Chondrocyte (in vitro differentiated cells): ENCODE data around the gene BBS9. TPM values are rescaled to one million over a fixed set of nuclear protein-coding genes. Genes with fewer than 3 reads are reported as not detected.

Experiments
- DNase-seq: peaks from one replicate; pipeline ENCODE4 v3.0.0; 2021; ENCODE audit warnings: mixed read lengths, low spot score
- H3K27ac Mint-ChIP-seq: one replicate; pipeline ENCODE4 v1.8.0; 2021; ENCODE audit warnings: mild to moderate bottlenecking, moderate library complexity, mixed read lengths; ENCODE audit not compliant: unreplicated experiment
- H3K27me3 Mint-ChIP-seq: 2 replicates; pipeline ENCODE4 v1.8.0; 2021; ENCODE audit warnings: low read depth, mixed read lengths
- H3K36me3 Mint-ChIP-seq: 2 replicates; pipeline ENCODE4 v1.8.0; 2021; ENCODE audit warnings: low read depth, mixed read lengths
- H3K4me1 Mint-ChIP-seq: 2 replicates; pipeline ENCODE4 v1.8.0; 2021; ENCODE audit warnings: low read depth, mild to moderate bottlenecking, mixed read lengths
- H3K4me3 Mint-ChIP-seq: one replicate; pipeline ENCODE4 v1.8.0; 2021; ENCODE audit warnings: mild to moderate bottlenecking, moderate library complexity, mixed read lengths; ENCODE audit not compliant: unreplicated experiment
- H3K9me3 Mint-ChIP-seq: 2 replicates; pipeline ENCODE4 v1.8.0; 2021; ENCODE audit warnings: low read depth, mixed read lengths
- total RNA-seq: library from RNA; stranded (reverse); gene quantifications from 3 replicates; pipeline ENCODE4 v1.2.1, GENCODE V29; 2021
- TF ChIP-seq, protein P1 (sequence below): fragments of 200-600 bp; sonication (generic); IDR thresholded peaks from 2 replicates; pipeline ENCODE4 v1.5.0; 2021; ENCODE audit warnings: antibody characterized with exemption, mild to moderate bottlenecking, moderate library complexity

The BBS9 gene
- total RNA-seq, 1 donor from 2014 or later, result 16.5 TPM

DNA sequence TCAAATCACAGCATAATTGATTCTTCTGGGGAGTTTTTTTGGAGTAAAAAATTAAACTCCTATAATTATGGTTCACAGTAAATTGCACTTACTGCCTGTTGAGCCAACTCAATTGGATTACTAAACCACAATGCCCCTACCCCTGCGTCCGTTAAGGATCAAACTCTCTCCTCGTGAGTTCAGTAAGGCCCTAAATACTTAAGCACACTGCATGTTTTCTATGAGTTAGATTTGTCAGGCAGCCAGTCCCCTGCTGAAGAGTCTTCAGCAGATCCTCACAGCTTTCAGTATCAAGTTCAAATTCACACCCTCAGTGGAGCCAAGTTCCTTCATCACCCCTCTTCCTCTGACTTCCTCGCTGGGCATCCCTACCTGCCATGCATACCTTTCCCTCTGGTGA, 501.0 kb downstream of the BBS9 start:
- Mint-ChIP-seq H3K27ac (no peak overlapping the region), H3K27me3 (no peaks in the 10 kb centered on the region), H3K4me1 (no peaks in the 10 kb centered on the region)

DNA sequence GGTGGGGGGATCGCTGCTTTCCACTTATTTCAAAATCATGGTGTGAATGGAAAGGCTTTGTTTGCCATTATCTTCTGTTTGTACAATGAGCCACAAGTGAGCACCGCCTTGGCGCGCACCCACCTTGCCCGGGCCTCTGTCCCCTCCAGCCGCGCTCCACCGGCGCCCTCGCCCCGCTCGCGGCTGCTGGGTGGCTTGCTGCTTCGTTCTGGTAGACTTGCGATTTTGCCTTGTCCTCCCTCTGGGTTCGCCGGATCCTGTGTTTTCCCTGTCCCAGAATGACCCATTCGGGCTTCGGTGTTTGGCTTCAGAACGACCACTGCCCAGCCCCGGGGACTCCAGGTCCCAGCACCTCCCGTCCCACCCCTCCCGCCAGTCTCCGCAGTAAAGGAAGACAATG, 503.0 kb downstream of the BBS9 start:
- no peaks in the 10 kb centered on the region for H3K4me1 Mint-ChIP-seq
- H3K4me3 Mint-ChIP-seq, result no peak overlapping the region
- H3K27ac Mint-ChIP-seq, result no peak overlapping the region
- H3K36me3 Mint-ChIP-seq, result no peaks in the 10 kb centered on the region
- no peak for DNase-seq
- H3K27me3 Mint-ChIP-seq, result no peaks in the 10 kb centered on the region
- H3K9me3 Mint-ChIP-seq, result no peaks in the 10 kb centered on the region
- TF ChIP-seq, protein P1, sequence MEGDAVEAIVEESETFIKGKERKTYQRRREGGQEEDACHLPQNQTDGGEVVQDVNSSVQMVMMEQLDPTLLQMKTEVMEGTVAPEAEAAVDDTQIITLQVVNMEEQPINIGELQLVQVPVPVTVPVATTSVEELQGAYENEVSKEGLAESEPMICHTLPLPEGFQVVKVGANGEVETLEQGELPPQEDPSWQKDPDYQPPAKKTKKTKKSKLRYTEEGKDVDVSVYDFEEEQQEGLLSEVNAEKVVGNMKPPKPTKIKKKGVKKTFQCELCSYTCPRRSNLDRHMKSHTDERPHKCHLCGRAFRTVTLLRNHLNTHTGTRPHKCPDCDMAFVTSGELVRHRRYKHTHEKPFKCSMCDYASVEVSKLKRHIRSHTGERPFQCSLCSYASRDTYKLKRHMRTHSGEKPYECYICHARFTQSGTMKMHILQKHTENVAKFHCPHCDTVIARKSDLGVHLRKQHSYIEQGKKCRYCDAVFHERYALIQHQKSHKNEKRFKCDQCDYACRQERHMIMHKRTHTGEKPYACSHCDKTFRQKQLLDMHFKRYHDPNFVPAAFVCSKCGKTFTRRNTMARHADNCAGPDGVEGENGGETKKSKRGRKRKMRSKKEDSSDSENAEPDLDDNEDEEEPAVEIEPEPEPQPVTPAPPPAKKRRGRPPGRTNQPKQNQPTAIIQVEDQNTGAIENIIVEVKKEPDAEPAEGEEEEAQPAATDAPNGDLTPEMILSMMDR, result no peak

More for the DNA sequence above, 501.0 kb downstream of the BBS9 start:
- peaks cover 6% of the 10 kb centered on the region for H3K9me3 Mint-ChIP-seq
- DNase-seq, result no peak
- H3K36me3 Mint-ChIP-seq, result no peaks in the 10 kb centered on the region
- TF ChIP-seq, protein P1, result no peak
- no peak overlapping the region for H3K4me3 Mint-ChIP-seq

DNA sequence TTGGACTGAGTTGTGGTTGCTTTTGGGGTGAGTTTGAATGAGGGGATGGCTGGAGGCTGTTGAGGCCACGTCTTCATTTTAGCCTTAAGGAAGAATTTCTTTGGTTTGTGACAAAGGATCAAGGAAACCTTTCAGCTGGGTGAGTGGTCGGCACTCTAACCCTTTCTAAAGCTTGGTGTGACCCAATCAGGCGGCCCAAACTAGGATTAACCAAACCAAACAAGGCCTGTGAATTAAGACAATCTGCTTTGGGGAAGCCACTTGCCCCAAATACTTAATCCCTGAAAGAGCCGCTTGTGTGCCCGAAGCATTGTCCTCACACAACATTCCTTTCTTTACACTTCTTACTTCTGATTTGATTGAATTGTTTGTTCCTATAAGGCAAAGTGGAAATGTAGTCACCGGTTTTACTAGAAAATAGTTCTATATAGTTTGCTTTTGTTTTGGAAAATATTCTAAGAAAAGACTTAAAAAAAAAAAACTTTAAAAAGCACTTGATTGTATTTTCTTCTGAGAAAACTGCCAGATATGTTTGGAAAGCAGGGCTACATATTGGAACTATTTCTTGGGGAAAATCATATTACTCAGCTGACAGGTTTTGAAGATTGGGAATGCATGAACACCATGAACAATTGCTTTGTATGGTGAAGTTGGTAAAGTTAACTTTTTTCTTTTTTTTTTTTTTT, 503.6 kb downstream of the BBS9 start:
- Mint-ChIP-seq H3K4me3 (no peak overlapping the region), H3K9me3 (no peaks in the 10 kb centered on the region), H3K36me3 (no peaks in the 10 kb centered on the region), H3K27me3 (no peaks in the 10 kb centered on the region), H3K27ac (no peak overlapping the region), H3K4me1 (no peaks in the 10 kb centered on the region)
- TF ChIP-seq, protein P1, result no peak
- no peak for DNase-seq

DNA sequence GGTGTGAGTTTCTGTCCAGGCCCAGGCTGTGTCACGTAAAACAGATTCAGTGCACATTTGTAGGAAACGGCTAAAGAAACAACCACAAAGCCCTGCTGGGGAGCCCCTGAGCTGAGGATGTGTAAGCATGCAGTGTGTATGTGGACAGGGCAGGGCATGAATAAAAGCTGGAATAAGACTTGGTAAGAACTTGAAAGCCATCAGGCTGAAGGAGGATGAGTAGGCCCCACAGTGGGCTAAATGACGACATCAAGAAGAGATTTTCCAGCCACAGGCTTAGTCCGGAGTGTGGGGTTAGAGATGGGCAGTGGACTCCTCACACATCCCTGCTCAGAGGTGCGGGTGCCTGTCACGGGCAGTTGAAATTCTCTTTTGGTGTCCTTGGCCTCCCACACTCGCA, 505.2 kb downstream of the BBS9 start:
- no peak overlapping the region for H3K27ac Mint-ChIP-seq
- H3K4me1 Mint-ChIP-seq, result no peaks in the 10 kb centered on the region
- no peaks in the 10 kb centered on the region for H3K9me3 Mint-ChIP-seq
- TF ChIP-seq, protein P1, result no peak
- no peaks in the 10 kb centered on the region for H3K27me3 Mint-ChIP-seq
- H3K4me3 Mint-ChIP-seq, result no peak overlapping the region
- no peaks in the 10 kb centered on the region for H3K36me3 Mint-ChIP-seq
- no peak for DNase-seq

DNA sequence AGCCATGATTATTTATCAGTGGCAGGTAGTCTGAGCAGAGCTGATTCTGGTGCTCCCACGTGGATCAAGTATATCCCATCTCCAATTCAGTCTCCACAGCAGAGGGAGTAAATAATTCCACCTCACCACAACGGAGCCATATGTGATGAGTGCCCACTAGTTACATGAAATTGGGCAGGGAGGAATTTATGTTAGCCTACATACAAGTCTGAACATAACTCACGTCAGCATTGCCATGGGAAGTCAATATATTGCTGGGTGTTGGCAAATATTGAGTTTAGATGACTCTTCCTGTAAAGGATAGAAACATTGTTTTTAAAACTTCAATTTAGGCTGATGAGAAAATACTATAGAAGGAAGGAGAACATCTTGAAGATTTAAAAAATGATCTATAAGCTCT, 507.0 kb downstream of the BBS9 start:
- no peaks in the 10 kb centered on the region for H3K4me1 Mint-ChIP-seq
- H3K36me3 Mint-ChIP-seq, result peaks cover 5% of the 10 kb centered on the region
- no peak overlapping the region for H3K27ac Mint-ChIP-seq
- no peaks in the 10 kb centered on the region for H3K9me3 Mint-ChIP-seq
- H3K27me3 Mint-ChIP-seq, result no peaks in the 10 kb centered on the region
- H3K4me3 Mint-ChIP-seq, result no peak overlapping the region
- TF ChIP-seq, protein P1, result no peak
- no peak for DNase-seq
